ENCODE measurements around the gene CEACAM19.

GRCh38 chr19:44725251-44725650 is 54.0 kb downstream of the CEACAM19 start:
- TF ChIP-seq BHLHE40 (IDR thresholded peaks at IDR 0.05; ENCODE audit: low read length) = no peak
- no peak for TF ChIP-seq MYNN (IDR thresholded peaks at IDR 0.05)
- TF ChIP-seq MYNN (CRISPR knock-in tag; IDR thresholded peaks at IDR 0.05) = no peak
- TF ChIP-seq ZKSCAN8 (CRISPR knock-in tag; IDR thresholded peaks at IDR 0.05) = no peak
